ELF-1 (cell line): ENCODE data around the gene NAA16.
A peak's percentile ranks its signal among the peaks of the same experiment; 100 is the strongest.
"Not testable (repeated sequence)": the region's sequence is repeated elsewhere in the genome, so short reads cannot be mapped to it uniquely, and the experiment has no call there.

Source experiments
- DNase-seq: peaks from one replicate; pipeline ENCODE4 v3.0.0-alpha.2; 2016; ENCODE audit warnings: low read depth, low spot score

The NAA16 gene

DNA sequence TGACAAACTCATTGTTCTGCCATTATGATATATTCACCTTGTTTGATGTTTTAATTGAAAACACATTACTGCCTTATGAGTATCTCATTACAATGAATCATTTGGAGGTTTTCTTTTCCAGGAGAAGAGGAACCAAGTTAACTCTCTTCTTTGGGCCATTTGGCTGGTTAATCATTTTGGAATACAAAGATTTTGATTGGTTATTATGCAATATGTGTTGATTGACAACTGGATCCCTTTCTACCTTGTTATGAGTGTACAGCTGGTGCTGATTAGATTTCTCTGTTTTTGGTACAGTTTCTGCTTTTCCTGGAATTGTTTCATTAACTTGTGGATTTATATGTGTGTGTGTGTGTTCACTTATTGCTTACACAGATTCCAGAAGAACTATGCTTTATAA is 97.1 kb downstream of the NAA16 start:
- no peak for DNase-seq

GRCh38 chr13:41408746-41409145 is 97.7 kb downstream of the NAA16 start:
- DNase-seq = no peak

DNA sequence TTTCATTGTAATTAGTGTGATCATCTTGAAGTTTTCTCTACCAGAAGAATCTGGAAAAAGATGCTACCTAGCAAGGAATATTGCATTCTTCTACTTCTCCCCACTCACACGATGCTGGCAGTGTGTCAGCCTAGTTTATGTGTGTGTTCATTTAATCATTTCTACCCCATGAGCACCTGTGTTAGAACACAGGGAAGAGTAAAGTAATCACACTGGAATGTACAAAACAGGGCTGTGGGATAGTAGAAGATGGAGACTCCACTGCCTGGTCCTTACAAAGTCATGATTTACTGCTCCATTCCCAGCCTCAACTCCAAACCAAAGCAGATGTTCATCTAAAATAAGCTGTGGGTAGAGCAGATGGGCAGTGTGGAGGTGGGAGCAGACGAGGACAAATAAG is 98.5 kb downstream of the NAA16 start:
- no peak for DNase-seq

DNA sequence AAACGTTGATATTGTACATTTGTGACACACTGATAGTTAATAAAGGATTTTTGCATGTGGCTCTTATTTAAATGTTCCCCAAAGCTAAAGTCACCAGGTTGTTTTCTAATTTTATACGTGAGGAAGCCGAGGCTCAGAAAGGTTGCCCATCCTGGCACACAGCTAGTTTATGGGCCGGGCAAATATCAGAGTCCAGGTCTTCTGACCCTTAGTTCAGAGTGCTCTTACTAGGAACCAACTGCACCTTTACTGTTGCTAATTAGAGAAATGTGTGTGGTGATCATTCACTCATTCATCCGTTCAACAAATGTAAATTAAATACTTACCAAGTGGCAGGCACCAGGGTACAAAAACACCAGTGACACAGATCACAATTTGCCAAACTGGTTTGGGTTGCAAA is 100.0 kb downstream of the NAA16 start:
- no peak for DNase-seq

- peak; percentile 58 for DNase-seq
These were observed 100.5 kb downstream of the NAA16 start for GRCh38 chr13:41411522-41411921.

DNA sequence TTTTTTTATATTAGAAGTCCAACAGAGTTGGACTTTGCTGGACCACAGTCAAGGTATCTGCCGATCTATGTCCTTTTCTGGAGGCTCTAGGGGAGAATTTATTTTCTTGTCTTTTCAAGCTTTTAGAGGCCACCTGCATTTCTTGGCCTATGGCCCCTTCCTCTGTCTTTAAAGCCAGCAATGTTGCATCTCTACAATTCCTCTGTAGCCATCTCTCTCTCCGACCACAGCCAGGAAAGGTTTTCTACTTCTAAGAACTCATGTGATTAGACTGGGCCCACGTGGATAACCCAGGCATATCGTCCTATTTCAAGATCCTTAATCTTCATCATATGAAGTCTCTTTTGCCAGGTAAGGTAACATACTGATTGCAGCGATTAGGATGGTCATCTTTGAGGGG is 102.8 kb downstream of the NAA16 start:
- DNase-seq = no peak

- no peak for DNase-seq
These were observed 105.2 kb downstream of the NAA16 start for GRCh38 chr13:41416276-41416675.

DNA sequence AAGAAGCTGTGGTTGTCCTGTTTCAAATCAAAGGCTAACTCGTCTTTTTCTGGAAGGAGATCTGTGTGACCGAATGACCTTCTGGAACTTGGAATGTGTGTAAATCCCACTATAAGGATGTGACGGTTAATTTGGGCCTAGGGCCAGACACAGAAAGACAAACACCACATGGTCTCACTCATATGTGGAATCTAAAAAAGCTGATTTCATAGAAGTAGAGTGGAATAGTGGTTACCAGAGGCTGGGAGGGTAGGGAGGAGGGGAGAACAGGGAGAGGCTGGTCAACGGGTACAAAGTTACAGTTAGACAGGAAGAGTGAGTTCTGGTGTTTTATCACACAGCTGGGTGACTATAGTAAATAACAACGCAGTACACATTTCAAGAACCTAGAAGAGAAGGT is 107.0 kb downstream of the NAA16 start:
- no peak for DNase-seq

DNA sequence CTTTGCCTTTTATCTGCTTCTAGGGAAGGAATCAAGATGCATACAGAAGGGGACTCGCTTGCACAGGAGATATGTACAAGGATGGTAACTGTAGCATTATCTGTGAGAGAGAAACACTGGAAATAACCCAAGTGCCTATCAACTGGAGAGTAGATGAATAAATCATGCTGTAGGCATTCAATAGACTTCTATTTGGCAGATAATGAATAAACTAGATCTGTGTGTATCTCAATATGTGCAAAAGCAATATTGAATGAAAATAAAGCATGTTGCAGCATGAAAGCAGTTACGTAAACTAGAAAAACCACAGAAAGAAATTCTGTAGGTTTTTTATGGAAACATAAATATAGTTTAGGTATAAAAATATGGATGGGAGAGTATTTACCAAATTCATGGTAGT is 107.7 kb downstream of the NAA16 start:
- no peak for DNase-seq

- DNase-seq = no peak
These were observed 108.1 kb downstream of the NAA16 start for GRCh38 chr13:41419206-41419605.

GRCh38 chr13:41420146-41420545 is 109.1 kb downstream of the NAA16 start:
- no peak for DNase-seq

GRCh38 chr13:41421330-41421729 is 110.3 kb downstream of the NAA16 start:
- DNase-seq = peak; percentile 63

DNA sequence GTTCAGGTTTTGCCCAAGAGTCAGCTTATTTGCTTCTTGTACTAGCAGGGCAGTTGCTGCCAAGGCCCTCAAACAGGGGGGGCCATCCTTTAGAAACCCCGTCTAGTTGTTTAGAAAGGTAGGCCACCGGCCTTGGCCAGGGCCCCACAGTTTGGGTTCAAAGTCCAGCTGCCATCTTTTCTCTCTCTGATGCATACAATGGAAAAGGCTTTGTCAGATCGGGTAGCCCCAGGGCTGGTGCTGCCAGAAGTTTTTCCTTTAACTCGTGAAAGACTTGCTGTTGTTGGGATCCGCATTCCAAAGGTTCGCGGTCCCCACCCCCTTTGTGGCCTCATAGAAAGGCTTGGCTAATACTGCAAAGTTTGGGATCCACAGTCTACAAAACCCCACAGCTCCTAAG is 110.9 kb downstream of the NAA16 start:
- peak; percentile 77 for DNase-seq

GRCh38 chr13:41423259-41423658 is 112.2 kb downstream of the NAA16 start:
- DNase-seq = not testable (repeated sequence)

DNA sequence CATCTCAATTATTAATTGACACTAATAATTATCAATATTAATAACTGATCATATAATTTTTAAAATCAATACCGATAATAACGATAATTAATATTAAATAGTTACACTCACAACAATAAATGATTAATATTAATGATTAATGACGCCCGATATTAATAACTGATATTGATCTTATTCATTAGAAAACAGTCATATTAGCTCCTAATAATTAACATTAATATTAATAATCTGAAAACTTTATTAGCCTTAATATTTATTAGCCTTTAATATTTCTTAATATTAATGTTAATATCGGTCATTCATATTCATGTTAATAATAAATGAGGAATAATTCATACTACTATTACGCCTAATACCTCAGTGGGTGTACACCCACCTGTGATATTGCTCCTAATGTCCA is 113.6 kb downstream of the NAA16 start:
- not testable (repeated sequence) for DNase-seq

GRCh38 chr13:41426047-41426446 is 115.0 kb downstream of the NAA16 start:
- DNase-seq = no peak
